ENCODE measurements around the gene CBX2.

- TF ChIP-seq EZH2 (IDR thresholded peaks at IDR 0.05; ENCODE audit: insufficient read depth, poor library complexity, severe bottlenecking) (no peak), EZH2phosphoT487 (IDR thresholded peaks at IDR 0.05; ENCODE audit: insufficient read depth, low read depth) (no peak)
These were observed 22.4 kb upstream of the CBX2 start for GRCh38 chr17:79755591-79755990.

Data from GM23248 (cell line).